Panc1 (cell line): ENCODE data around the gene EFNA5. TPM values are rescaled to one million over a fixed set of nuclear protein-coding genes. Genes with fewer than 3 reads are reported as not detected.

Experiments
- ATAC-seq: fragments of 200-7000 bp; cut with Tn5 transposase; 2 replicates; pipeline ENCODE4 v1.9.1; 2020; ENCODE audit warnings: mild to moderate bottlenecking, moderate library complexity
- BruUV-seq: library from RNA; stranded (reverse); fragments of 400-500 nt; replicated peaks from 2 replicates; lab custom pipeline; 2021; lab: Mats Ljungman, UMichigan
- CTCF ChIA-PET: fragments of 300-600 bp; sonication (Branson Sonifier 250); formaldehyde crosslinking; loops from one replicate; lab custom pipeline; 2022; ENCODE audit warnings: antibody characterized with exemption; lab: Charles Lee
- POLR2A ChIA-PET: fragments of 300-600 bp; sonication (Branson Sonifier 250); formaldehyde crosslinking; loops from one replicate; lab custom pipeline; 2022; ENCODE audit warnings: antibody characterized with exemption; lab: Charles Lee
- DNase-seq: peaks from one replicate; pipeline ENCODE4 v3.0.0-alpha.2; 2010; ENCODE audit warnings: low read depth, low spot score
- H3K27ac ChIP-seq: 2 replicates; pipeline ENCODE4 v1.5.1; 2011; ENCODE audit warnings: mild to moderate bottlenecking, low read length, inconsistent platforms
- H3K27me3 ChIP-seq: fragments of 200-500 bp; sonication (Bioruptor generic); 2 replicates; pipeline ENCODE4 v1.6.0; 2014; ENCODE audit warnings: low read length, inconsistent platforms; ENCODE audit not compliant: control insufficient read depth, insufficient read depth
- H3K36me3 ChIP-seq: fragments of 200-500 bp; sonication (Bioruptor generic); 2 replicates; pipeline ENCODE4 v1.5.1; 2014; ENCODE audit warnings: inconsistent platforms, mild to moderate bottlenecking, low read length, moderate library complexity; ENCODE audit not compliant: control insufficient read depth, insufficient read depth
- H3K4me1 ChIP-seq: 2 replicates; pipeline ENCODE4 v1.5.1; 2011; ENCODE audit warnings: inconsistent platforms, mild to moderate bottlenecking, low read length, moderate library complexity; ENCODE audit not compliant: control insufficient read depth, insufficient read depth
- H3K4me3 ChIP-seq, 2 experiments: 2 replicates each; pipeline ENCODE4 v1.5.1; 2011 to 2012; ENCODE audit warnings: low read depth in 2 of 2, low read length in 2 of 2, mild to moderate bottlenecking in 2 of 2, inconsistent platforms in 1 of 2, moderate library complexity in 1 of 2
- H3K9me3 ChIP-seq: fragments of 200-500 bp; sonication (Bioruptor generic); 2 replicates; pipeline ENCODE4 v1.5.1; 2014; ENCODE audit warnings: low read depth, mild to moderate bottlenecking, inconsistent platforms, low read length, moderate library complexity; ENCODE audit not compliant: control insufficient read depth, insufficient read depth
- CTCF ChIP-seq: fragments of 450-650 bp; IDR thresholded peaks from 2 replicates; pipeline ENCODE4 v1.5.1; 2017; ENCODE audit warnings: mild to moderate bottlenecking
- POLR2AphosphoS5 ChIP-seq: IDR thresholded peaks from 2 replicates; pipeline ENCODE4 v1.6.1; 2012; ENCODE audit warnings: mild to moderate bottlenecking, low read depth, low read length, moderate library complexity
- REST ChIP-seq, 2 experiments: IDR thresholded peaks; 2 replicates each; pipeline ENCODE4 v1.6.1; 2011 to 2012; ENCODE audit warnings: low read depth in 2 of 2, control low read depth in 1 of 2, low read length in 1 of 2, mild to moderate bottlenecking in 1 of 2, moderate library complexity in 1 of 2; ENCODE audit not compliant: insufficient read depth in 1 of 2
- SIN3A ChIP-seq: IDR thresholded peaks from 2 replicates; pipeline ENCODE4 v1.6.1; 2012; ENCODE audit warnings: low read depth, mild to moderate bottlenecking, low read length, moderate library complexity, borderline replicate concordance; ENCODE audit not compliant: insufficient read depth
- TCF7L2 ChIP-seq: IDR thresholded peaks from 2 replicates; pipeline ENCODE4 v1.6.1; 2011; ENCODE audit warnings: mild to moderate bottlenecking, low read depth, low read length, inconsistent platforms
- in situ Hi-C: cut with HindIII; loops from 2 replicates; pipeline ENCODE4 v1.10.0; 2016; ENCODE audit warnings: low sequenced_read_pairs, low pct_unique_long_range_greater_than_20kb
- intact Hi-C: fragments of 100-400 bp; cut with micrococcal nuclease; formaldehyde crosslinking; loops from one replicate; pipeline ENCODE4 v1.10.0; 2022; ENCODE audit not compliant: unreplicated experiment
- total RNA-seq: library from RNA; stranded (reverse); gene quantifications from one replicate; pipeline ENCODE4 v1.2.1, GENCODE V29; 2021; ENCODE audit not compliant: unreplicated experiment

Gene EFNA5
- total RNA-seq, 1 experiment from 2014 or later = 30.5 TPM

GRCh38 chr5:107359033-107359915 is 311.5 kb downstream of the EFNA5 start:
- no peak overlapping the region for H3K4me3 ChIP-seq
- DNase-seq (no peak), ATAC-seq (no peak)
- in situ Hi-C loops (no loop called here), intact Hi-C loops (no loop called here)
- no peaks in the 10 kb centered on the region for H3K4me1 ChIP-seq
- TF ChIP-seq TCF7L2 (no peak), REST (IDR thresholded peaks at IDR 0.05; ENCODE audit: insufficient read depth in 1 of 2, low read depth in 2 of 2, low read length in 1 of 2) (no peak), CTCF (no peak), POLR2AphosphoS5 (no peak), SIN3A (no peak)
- BruUV-seq = no TSS peak
- no peaks in the 10 kb centered on the region for H3K27me3 ChIP-seq
- no peaks in the 10 kb centered on the region for H3K9me3 ChIP-seq
- no peaks in the 10 kb centered on the region for H3K36me3 ChIP-seq
- no peak overlapping the region for H3K27ac ChIP-seq
- CTCF ChIA-PET = no interaction called here
- POLR2A ChIA-PET = no interaction called here

- in situ Hi-C loops (no loop called here), intact Hi-C loops (no loop called here)
- Histone ChIP-seq H3K27me3 (no peaks in the 10 kb centered on the region), H3K4me3 (no peak overlapping the region), H3K36me3 (no peaks in the 10 kb centered on the region), H3K27ac (no peak overlapping the region), H3K4me1 (no peaks in the 10 kb centered on the region), H3K9me3 (no peaks in the 10 kb centered on the region)
- ATAC-seq (no peak), DNase-seq (no peak)
- TF ChIP-seq TCF7L2 (no peak), POLR2AphosphoS5 (no peak), REST (IDR thresholded peaks at IDR 0.05; ENCODE audit: insufficient read depth in 1 of 2, low read depth in 2 of 2, low read length in 1 of 2) (no peak), CTCF (no peak), SIN3A (no peak)
- POLR2A ChIA-PET = no interaction called here
- no TSS peak for BruUV-seq
- CTCF ChIA-PET = no interaction called here
These were observed 313.8 kb downstream of the EFNA5 start for GRCh38 chr5:107356891-107357290.
